Renal cortical epithelial cell (primary cell): ENCODE data around the gene HS3ST1. TPM values are rescaled to one million over a fixed set of nuclear protein-coding genes. Genes with fewer than 3 reads are reported as not detected.

Source experiments
- DNase-seq: peaks from one replicate; pipeline ENCODE4 v3.0.0-alpha.2; 2011; ENCODE audit warnings: low read depth
- total RNA-seq: library from RNA; depleted of rRNA; stranded (reverse); fragments of >200 nt; gene quantifications from 2 replicates; pipeline ENCODE4 v1.2.3, GENCODE V29; 2014

The HS3ST1 gene
- total RNA-seq, 1 donor from 2014 or later: 16.9 TPM

DNA sequence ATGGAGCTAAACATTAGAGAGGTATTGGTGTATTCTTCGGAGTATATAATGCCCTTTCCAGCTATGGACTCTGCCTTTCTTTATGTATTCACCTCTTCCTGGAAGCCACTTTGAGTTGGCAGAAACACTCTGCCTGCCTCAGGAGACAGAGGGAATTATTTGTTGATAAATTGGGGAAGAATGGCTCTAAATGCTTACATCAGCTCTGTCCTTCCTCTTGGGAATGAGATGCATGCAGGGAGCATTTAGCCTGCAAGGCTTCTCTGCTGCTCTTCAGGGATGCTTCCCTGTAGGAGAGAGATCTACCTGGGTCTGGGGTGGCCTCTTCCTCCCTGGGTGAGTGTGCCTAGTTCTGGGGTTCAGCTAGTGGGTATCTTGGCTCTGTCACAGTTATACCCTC is 6.9 kb upstream of the HS3ST1 start:
- DNase-seq: no peak

DNA sequence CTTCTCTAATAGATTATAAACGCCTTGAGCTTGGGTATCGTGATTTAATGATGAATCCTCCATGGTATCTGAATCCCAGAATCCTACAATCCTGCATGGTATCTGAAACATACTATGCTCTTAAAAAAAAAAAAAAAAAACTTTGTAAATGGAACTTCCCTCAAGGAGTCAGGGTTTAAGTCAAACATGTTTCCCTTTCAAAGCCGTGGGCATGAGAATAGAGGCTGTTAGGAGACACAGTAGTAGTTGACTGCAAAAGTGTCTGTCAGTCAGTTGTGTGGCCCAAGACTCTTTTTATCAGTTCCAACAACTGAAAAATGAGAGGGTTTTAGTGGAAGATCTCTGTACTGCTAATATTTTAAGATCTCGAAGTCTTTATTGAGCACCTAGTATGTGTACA is 2.4 kb upstream of the HS3ST1 start:
- no peak for DNase-seq

DNA sequence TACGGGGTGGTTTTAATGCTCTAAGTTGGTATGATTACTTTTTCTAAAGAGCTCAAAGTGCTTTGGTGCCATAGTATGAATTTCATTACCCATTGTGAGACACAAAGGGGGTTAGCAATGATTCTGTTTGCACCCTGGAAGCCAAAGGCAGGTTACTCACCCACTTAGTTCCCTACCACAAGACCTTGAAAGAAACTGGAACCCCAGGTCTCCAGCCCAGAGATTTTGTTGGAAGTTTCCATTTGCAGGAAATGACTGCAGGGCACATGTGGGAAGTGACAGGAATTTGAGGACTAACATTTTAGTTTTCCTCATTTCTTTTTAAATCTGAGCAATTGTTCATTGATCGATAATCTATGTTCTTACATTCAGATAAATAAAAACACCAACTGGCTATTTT is 1.8 kb upstream of the HS3ST1 start:
- no peak for DNase-seq

DNA sequence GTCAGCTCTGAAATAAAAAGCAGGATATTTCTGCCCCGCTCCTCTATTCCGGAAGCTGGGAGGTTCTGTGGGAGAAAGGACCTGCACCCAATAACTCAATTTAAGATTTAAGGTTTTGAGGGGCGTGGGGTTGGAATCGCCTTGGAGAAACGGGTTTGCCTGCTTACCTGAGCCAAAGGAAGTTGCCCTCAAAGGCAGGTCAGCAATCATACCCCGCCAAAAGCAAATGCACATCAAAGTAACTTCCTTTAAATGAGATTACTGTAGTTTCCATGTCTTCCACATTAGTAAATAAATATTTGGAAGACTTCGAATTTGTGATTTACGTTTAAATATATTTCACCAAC is 978 bp upstream of the HS3ST1 start:
- DNase-seq: no peak

DNA sequence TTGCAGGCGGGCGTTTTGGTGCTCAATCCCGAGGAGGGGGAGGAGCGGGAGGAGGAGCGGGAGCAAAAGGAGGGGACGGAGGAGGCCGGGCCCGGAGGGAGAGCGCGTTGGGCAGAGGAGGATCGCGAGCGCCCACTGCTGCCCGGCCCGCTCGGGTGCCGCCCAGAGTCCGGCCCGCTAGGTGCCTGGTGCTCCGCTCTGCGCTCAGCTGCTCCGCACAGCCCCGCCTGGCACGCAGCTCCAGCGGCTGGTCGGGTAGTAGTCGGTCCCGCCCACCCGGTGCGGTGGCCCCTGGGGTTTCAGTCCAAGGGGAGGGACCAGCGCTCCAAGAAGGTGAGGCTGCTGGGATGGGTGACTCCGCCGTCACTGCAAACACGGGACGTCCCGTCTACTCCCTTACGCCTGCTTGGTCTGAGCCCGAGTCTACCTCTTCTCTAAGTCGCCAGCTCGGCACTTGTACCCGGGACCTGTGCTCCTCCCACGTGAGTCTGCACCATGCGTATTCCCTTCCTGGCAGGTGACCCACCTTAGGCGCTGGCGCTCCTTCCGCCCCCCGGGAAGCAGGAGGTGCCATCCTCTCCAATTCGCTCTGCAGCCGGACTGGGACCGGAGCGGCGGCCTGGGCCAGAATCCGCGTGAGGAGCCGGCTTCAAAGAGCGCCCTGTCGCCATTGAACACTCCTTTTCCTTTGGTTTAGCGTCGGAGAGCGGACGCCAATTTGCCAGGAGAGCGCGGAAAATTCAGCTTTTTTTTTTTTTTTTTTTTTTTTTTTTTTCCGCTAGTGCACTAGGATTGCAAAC is 405 bp upstream of the HS3ST1 start:
- peak; percentile 56 for DNase-seq

DNA sequence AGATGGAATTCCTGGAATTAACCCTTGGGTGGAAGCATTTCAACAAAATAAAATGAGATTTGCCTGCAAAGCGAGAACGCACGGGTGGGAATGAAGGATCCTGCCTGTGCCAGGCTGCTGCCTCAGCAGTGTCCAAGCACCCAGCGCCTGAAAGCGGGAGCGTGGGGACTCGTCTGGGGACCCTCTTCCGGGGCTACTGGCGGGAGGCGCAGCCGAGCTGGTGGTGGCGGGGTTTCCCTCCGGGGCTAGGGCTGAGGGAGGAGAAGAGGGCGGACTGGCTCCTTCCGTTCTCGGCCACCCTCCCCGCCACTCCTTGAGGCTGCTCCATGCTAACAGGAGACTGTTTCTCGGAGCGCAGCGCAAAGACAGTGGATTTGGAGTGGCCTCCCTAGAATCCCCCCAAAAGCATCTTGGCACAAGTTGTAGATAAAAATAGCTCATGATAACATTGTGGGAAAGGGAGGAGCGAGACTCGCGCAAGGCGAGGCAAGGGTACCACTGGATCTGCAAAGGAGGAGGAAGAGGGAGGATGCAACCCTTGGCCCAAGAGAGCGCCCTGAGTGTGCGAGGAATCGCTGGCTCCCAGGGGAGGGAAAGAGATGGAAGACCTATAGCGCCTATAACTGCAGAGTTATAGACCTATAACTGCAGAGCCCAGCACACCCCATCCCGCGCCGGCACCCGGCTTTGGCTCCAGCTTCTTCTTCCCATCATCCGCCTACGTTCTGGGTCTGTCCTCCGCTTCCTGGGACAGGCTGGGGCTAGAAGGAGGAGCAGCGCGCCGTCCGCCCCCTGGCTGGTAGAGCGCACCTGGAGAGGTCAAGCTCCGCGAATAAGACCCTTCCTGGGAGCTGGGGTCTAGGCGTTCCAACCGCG is 1.3 kb downstream of the HS3ST1 start:
- DNase-seq: no peak

DNA sequence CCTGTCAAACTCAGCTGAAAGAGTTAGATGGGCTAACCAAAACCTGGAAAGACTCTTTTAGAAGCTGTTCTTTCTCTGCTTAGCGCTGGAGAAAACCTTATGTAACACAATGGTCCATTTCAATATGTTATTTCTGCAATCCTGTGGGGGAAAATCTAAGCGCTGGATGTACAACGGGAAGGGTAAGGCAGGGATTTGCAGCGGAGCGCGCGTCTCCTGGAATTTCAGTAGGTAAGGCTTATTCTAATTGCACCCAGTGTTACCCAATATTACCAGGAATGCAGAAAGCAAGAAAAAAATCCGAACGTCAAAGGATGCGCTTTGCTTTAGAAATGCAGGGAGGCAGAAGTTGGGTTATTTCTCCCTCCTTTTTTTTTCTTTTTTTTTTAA is 2.0 kb downstream of the HS3ST1 start:
- DNase-seq: no peak

DNA sequence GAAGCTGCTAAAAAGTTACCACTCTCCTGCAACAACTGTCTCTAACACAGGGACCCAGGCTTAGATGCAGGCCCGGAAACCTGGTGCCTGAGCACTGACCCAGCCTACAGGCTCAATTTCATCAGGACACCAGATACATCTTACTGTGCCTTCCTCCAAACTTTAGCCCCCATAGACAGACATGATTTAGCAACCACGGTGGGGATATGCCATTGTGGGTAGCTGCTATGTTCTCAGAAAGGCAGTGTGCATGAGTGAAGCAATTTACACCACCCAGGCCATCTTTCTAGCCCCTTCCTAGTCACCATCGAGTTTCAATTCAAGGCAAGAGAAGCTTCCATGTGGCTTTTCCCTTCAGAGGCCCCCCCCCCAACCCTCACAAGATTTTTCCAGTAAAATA is 2.7 kb downstream of the HS3ST1 start:
- no peak for DNase-seq

DNA sequence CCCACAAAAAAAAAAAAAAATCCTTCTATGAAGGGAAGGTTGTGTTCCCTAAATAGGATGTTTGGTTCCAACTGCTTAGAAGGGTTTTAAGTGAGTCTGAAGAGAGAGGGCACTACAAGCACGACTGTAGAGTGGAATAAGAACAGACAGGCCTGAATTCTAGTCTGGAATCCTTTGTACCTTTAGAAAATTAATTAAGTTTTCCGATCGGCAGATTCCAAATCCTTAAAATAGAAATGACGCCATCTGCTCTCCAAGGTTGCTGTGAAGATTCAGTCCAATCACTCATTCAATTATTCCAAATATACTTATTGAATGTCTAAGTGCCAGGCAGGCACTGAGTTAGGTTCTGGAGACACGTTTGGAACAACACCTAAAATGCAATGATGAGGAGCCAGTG is 3.8 kb downstream of the HS3ST1 start:
- DNase-seq: no peak

DNA sequence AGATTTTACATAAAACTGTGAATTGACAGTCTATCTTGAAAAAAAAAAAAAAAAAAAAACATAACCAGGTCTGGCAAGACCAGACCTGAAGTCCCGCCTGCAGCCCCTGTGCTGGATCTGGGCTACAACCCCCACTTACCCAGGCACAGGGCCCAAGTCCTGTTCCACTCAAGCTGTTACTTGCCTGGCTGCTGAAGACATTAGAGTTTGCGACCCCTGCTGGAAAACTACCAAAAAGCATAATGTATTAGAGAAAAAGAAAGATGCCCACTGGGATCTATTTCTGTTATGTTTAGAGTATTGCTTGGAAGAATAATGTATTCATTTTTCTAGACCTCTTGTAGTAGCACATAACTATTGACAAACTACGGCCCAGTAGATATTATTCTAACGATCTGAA is 4.7 kb downstream of the HS3ST1 start:
- peak; percentile 19 for DNase-seq

DNA sequence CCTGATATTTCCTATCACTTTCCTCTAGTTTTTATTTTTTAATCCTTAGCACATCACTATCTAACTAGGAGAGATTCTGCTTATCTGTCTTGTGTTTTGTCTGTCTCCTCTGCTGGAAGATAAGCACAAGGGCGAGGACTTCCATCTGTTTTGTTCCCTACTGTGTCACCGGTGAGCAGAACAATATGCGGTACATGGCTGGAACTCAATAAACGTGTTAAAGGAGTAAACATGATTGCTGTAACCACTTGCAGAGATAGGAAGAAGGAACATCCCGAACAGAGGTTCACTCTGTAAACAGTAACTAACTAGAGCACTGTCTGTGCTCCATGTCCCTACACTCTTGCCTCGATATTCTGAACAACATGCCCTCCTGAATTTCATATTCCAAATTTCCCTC is 5.2 kb downstream of the HS3ST1 start:
- DNase-seq: no peak

DNA sequence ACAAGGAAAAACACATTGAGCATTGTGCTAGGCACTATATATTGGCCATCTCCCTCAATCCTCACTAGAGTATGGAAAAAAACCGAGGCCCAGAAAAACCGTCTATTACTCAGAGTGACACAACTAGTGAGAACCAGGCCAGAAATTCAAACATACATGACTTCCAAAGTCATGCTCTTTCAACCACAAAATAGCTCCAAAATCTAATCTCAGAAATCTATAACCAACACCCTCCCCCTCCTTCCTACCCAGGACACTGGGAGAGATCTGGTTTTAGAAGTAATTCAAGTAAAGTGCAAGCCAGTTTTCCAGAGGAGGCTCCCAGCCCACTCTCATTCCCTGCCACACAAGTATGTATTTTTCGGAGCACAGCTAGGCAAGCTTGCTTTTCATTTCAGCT is 7.6 kb downstream of the HS3ST1 start:
- no peak for DNase-seq

DNA sequence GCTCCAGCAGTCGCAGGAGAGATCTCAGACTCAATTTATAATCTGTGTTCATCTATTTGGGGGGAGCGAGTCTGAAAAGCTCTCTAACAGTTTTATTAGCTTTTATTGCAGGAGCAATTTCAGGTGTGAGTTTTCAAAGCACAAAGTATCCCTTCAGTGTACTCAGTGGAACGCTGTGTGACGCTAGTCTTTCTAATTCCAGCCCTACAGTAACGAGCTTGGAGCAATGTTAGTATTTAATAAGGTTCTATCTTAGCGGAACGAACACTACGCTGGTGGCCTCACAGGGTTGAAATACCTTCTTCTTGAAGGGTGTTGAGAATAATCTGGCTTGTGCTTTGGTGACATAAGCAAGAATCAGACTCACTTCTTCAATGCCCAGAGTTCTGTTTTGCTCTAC is 8.4 kb downstream of the HS3ST1 start:
- DNase-seq: no peak

DNA sequence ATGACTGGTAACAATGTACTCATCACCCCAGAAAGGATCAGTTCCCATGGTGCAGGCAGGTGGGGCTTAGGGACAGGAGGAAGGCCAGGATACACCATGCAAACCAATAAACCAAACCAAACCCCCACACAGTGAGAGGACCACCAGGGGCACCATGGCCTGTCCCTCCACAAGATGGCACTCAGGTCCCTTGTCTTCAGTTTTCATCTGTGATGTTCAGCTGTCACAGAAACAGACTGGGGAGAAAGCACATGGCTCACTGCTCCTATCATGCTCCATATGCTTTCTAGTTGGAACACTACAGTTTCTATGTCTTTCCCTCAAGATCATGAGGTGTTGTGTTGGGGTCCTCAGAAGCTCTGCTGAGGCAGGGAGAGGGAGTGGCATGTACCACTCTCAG is 10.1 kb downstream of the HS3ST1 start:
- no peak for DNase-seq

DNA sequence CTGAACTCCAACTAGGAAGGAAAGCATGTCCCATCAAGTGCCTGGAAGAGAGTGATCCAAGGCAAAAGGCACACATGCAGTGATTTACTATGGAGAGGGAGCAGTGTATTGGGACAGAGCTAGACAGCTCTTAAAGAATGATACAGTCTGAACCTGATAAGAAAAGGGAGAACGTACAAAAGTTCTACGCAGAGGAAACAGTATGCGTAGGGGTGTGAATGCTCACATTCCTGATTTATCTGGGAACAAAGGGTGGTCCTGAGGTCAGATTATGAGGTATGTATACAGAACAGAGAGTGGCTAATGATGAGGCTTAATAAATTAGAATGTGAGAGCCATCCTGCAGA is 12.0 kb downstream of the HS3ST1 start:
- no peak for DNase-seq

DNA sequence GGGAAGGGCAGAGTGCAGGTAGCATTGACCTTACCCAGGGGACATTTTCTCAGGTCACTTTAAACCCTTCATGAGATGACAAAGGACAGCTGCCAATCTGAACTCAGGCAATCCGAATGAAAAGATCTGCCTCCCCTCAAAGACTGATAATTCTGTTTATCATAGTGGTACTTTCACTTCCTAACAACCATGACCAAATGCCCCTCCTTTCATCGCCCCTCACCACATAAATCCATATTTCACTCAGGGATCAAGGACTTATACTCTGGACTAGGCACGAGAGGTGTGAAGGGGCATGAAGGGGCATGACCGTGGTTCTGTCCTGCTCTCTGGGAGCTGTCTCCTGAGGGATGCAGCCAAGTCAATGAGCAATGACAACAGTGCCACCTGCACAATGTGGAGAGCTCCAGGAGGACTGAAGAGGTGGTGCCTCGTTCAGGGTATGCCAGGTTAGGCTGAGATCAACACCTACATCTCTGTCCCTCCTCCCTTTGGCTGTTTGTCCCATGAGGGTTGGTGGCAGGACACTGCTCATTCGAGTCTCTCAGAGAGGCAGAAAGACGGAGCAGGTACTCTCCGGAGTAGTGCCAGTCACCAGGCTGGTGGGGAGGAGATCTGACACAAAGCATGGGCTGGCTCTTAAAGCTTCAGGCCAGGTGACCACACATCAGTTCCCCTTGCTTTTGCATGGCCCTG is 12.5 kb downstream of the HS3ST1 start:
- no peak for DNase-seq

DNA sequence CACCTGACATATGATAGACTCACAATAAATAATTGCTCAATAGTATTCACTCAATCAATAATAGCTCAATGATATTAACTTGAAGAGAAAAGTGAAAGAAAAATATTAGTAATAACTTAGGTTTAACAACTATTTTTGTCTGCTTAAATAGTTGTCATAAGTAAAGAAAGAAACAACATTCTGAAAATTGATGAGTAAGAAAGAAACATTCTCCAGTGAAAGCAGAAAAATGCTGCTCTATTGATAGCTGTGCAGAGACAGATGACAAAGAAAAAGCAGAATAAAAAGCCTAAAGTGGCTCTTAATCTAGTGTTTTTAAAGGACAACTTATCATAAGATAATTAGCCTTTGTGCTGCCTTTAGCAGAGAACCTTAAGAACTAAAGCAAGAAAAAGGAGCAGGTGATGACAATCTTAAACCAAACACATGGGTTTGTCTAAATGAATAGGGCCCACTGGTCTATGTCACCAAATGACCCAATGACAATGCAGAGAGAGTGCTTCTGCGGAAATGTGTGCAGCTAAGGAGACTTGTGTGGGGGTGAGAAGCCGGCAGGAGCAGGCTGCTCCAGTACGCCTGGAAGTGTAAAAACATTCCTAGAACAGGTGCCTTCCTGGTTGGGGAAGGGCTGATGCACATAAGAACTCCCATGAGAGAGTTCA is 13.2 kb downstream of the HS3ST1 start:
- DNase-seq: no peak

DNA sequence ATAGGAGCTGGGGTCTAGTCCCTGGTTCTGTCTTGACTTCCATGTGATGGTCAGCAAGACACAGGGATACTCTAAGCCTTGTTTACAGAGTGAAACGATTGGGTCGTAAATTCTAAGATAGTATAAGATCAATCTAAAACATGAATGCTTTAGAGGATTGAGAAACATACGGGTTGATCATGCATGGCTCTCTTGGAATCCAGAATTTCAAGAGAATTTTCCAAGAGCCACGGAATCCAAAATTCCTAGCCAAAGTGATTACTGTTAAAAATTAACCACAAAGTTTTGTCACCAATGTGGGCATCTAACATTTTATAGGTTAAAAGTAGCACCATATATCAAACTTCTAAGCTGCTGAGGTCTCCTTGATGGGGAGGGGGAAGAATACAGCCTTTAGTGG is 16.5 kb downstream of the HS3ST1 start:
- DNase-seq: no peak

DNA sequence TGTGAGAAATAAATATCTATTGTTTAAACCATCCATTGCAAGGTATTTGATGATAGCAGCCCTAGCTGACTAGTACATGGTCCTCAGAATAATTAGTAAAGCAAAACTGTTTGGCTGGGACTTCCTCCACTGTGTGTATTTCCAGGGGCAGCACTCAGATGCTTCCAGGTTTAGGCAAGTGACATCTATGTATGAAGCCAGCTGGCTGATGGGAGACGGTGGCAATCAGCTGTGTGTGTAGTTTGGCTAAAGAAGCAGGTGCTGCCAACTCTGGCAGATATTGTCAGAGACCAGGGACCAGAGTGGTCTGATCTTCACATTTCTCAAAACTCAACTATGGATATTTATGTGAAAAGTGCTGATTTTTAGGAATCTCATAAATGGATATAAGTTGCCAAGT is 19.1 kb downstream of the HS3ST1 start:
- no peak for DNase-seq

DNA sequence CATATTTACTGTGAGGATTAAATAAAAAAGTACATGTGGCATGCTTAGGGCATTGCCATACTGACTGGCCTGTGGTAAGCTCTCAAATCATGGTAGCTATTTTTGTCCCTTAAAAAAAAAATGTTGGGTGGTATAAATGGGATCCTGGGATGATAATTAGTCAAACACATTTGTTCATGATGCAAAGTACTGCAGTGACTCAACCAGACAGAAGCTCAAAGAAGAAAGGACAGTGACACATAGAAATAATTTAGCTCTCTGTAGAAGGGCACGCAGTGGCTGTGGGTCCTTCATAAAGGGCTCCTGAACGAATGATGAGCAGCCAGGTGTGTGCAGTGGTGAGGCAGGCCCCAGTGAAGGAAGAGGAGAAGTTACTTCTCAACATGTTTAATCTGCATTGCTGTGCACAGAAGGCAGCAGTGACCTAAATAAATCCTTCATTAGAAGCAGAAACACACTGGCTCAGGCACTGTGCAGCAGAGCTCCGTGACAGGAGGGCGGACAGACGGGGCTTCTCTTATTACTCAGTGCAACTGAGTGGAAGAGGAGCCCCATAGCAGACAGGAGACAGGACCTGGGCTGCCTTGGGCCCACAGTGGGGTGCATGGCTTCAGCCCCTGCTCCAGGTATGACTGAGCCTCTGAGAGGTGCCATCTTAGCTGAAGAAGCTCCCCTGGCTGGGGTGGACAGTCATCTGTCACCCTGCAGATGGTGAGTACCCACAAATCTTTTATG is 20.3 kb downstream of the HS3ST1 start:
- DNase-seq: no peak

DNA sequence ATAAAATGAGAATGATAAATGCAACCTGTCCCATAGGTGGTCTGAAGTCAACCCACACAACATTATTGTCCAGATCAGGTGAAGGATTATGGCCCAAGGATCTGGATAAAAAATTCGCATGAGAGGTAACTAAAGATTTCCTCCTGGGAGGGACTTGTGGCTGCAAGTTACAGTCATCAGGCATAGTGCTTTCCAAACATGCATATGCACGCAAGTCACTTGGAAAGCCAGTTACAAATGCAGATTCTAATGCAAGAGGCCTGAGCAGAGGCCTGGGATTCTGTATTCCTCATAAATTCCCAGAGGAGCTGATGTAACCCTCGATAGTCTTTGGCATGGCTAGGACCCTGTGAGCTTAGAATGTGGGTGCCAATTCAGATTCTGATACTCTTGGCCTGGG is 21.1 kb downstream of the HS3ST1 start:
- DNase-seq: no peak

DNA sequence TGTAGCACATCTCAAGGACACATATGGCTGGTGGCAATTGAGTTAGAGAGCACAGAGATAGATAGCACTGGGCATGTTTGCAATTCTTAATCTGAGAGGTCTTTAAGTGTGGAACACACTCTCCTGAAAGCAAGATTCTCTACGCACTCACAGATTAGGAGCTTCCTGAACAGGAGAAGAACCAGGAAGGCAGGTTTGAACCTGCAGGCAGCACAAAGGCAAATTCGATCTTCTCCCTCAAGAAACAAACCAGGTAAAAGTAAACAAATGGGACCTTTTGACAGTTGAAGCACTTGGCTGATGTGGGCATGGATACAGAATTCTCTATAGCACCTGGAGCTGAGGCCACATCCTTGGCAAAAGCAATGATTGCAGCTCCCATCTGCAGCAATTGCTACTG is 24.3 kb downstream of the HS3ST1 start:
- DNase-seq: no peak
